Endothelial cell of umbilical vein (primary cell): ENCODE results near the gene SP140L. TPM values are rescaled to one million over a fixed set of nuclear protein-coding genes. Genes with fewer than 3 reads are reported as not detected.
"Not testable (repeated sequence)": the region's sequence is repeated elsewhere in the genome, so short reads cannot be mapped to it uniquely, and the experiment has no call there.

Source experiments
- BruUV-seq: library from RNA; stranded (reverse); fragments of 400-500 nt; replicated peaks from 2 replicates; lab custom pipeline; 2021; lab: Mats Ljungman, UMichigan
- CTCF ChIA-PET: fragments of 300-600, 350-600 bp; sonication (Branson Sonifier 250); formaldehyde crosslinking; loops from one replicate; lab custom pipeline; 2021; ENCODE audit warnings: antibody characterized with exemption, inconsistent platforms; lab: Charles Lee
- POLR2A ChIA-PET: fragments of 300-600, 350-600 bp; sonication (Branson Sonifier 250); formaldehyde crosslinking; loops from one replicate; lab custom pipeline; 2021; ENCODE audit warnings: antibody characterized with exemption, inconsistent platforms; lab: Charles Lee
- DNase-seq: peaks from one replicate; pipeline ENCODE4 v3.0.0-alpha.2; 2011; ENCODE audit warnings: low read depth, low spot score
- FAIRE-seq: peaks from 2 replicates; lab custom pipeline; 2011; peaks lifted over from hg19 to GRCh38; lab: Jason Lieb, UNC
- H2AFZ ChIP-seq: 2 replicates; pipeline ENCODE4 v1.6.0; 2012; ENCODE audit warnings: low read depth, low read length, control low read depth, inconsistent platforms
- H3K27ac ChIP-seq: 2 replicates; pipeline ENCODE4 v1.5.1; 2011; ENCODE audit warnings: low read depth, mild to moderate bottlenecking, control low read depth, low read length, moderate library complexity; ENCODE audit not compliant: insufficient read depth
- H3K27me3 ChIP-seq, 2 experiments: 2 replicates each; pipeline versions ENCODE4 v1.6.0 to v1.6.1; 2011; ENCODE audit warnings: low read length in 2 of 2, mixed read lengths in 1 of 2; ENCODE audit not compliant: control insufficient read depth in 2 of 2, insufficient read depth in 2 of 2
- H3K36me3 ChIP-seq, 2 experiments: 2 replicates in 1 of 2; 3 replicates in 1 of 2; pipeline ENCODE4 v1.5.1; 2011; ENCODE audit warnings: low read length in 2 of 2, mild to moderate bottlenecking in 1 of 2, moderate library complexity in 1 of 2; ENCODE audit not compliant: control insufficient read depth in 2 of 2, insufficient read depth in 2 of 2; ENCODE audit errors: extremely low read depth in 1 of 2
- H3K4me1 ChIP-seq: 3 replicates; pipeline ENCODE4 v1.5.1; 2011; ENCODE audit warnings: mild to moderate bottlenecking, low read length; ENCODE audit not compliant: control insufficient read depth, insufficient read depth; ENCODE audit errors: extremely low read depth
- H3K4me2 ChIP-seq: 2 replicates; pipeline ENCODE4 v1.6.1; 2011; ENCODE audit warnings: low read length, control low read depth, mixed read lengths; ENCODE audit not compliant: insufficient read depth
- H3K4me3 ChIP-seq, 3 experiments: fragments of 200-600 bp in 1 of 3; sonication (generic), shearing (Covaris generic) in 1 of 3; replicated peaks in 1 of 3; 2 replicates each; pipeline ENCODE4 v1.5.1; 2011 to 2016; ENCODE audit warnings: control low read depth in 3 of 3, low read length in 3 of 3, mild to moderate bottlenecking in 2 of 3, inconsistent platforms in 1 of 3, low read depth in 1 of 3, moderate library complexity in 1 of 3; ENCODE audit not compliant: insufficient read depth in 1 of 3
- H3K79me2 ChIP-seq: 2 replicates; pipeline ENCODE4 v1.6.0; 2012; ENCODE audit warnings: low read length, inconsistent platforms; ENCODE audit not compliant: control insufficient read depth, insufficient read depth
- H3K9ac ChIP-seq: replicated peaks from 2 replicates; pipeline ENCODE3; 2011; ENCODE audit warnings: low read length, control low read depth; ENCODE audit not compliant: insufficient read depth; ENCODE audit errors: extremely low read depth
- H3K9me1 ChIP-seq: replicated peaks from 3 replicates; pipeline ENCODE4 v1.6.0; 2011; ENCODE audit warnings: mild to moderate bottlenecking, low read length; ENCODE audit not compliant: control insufficient read depth, insufficient read depth; ENCODE audit errors: extremely low read depth
- H3K9me3 ChIP-seq: replicated peaks from 2 replicates; pipeline ENCODE4 v1.5.1; 2012; ENCODE audit warnings: low read length, inconsistent platforms; ENCODE audit not compliant: control insufficient read depth, insufficient read depth
- H4K20me1 ChIP-seq: replicated peaks from 2 replicates; pipeline ENCODE3; 2011; ENCODE audit warnings: mild to moderate bottlenecking, low read length; ENCODE audit not compliant: control insufficient read depth, insufficient read depth; ENCODE audit errors: extremely low read depth
- CTCF ChIP-seq, 2 donors: IDR thresholded peaks; 1 replicate in 1 of 2; 2 replicates in 1 of 2; pipeline ENCODE4 v1.5.1; 2011; ENCODE audit warnings: low read length in 2 of 2, mild to moderate bottlenecking in 2 of 2, moderate library complexity in 2 of 2, control low read depth in 1 of 2, inconsistent platforms in 1 of 2, low read depth in 1 of 2; ENCODE audit not compliant: insufficient read depth in 1 of 2; ENCODE audit errors: extremely low read depth in 1 of 2
- EZH2 ChIP-seq: IDR thresholded peaks from 2 replicates; pipeline ENCODE4 v1.6.1; 2012; ENCODE audit warnings: borderline replicate concordance, low read depth, mild to moderate bottlenecking, moderate library complexity, low read length, inconsistent platforms; ENCODE audit not compliant: severe bottlenecking
- FOS ChIP-seq: IDR thresholded peaks from 2 replicates; pipeline ENCODE4 v1.6.1; 2011; ENCODE audit warnings: mild to moderate bottlenecking, low read length, moderate library complexity, borderline replicate concordance; ENCODE audit not compliant: insufficient read depth
- GATA2 ChIP-seq: IDR thresholded peaks from 2 replicates; pipeline ENCODE4 v1.7.0; 2011; ENCODE audit warnings: low read depth, mild to moderate bottlenecking, moderate library complexity, mixed read lengths, low read length; ENCODE audit not compliant: insufficient read length, insufficient read depth
- JUN ChIP-seq: IDR thresholded peaks from 2 replicates; pipeline ENCODE4 v1.6.1; 2011; ENCODE audit warnings: borderline replicate concordance, low read depth; ENCODE audit not compliant: insufficient read length, insufficient read depth
- MAX ChIP-seq: IDR thresholded peaks from 2 replicates; pipeline ENCODE4 v1.6.1; 2011; ENCODE audit not compliant: insufficient read depth, insufficient read length
- MYC ChIP-seq: IDR thresholded peaks from one replicate; pipeline ENCODE4 v1.6.1; 2011; ENCODE audit warnings: mild to moderate bottlenecking, low read depth, low read length
- POLR2A ChIP-seq: IDR thresholded peaks from 2 replicates; pipeline ENCODE4 v1.6.1; 2012; ENCODE audit warnings: low read depth, mild to moderate bottlenecking, control low read depth, low read length
- POLR2AphosphoS5 ChIP-seq: IDR thresholded peaks from 2 replicates; pipeline ENCODE4 v1.6.1; 2012; ENCODE audit warnings: low read depth, mild to moderate bottlenecking, control low read depth, low read length, moderate library complexity; ENCODE audit not compliant: insufficient read depth
- dilution Hi-C: fragments of 300-500 bp; cut with MboI; formaldehyde crosslinking; loops from one replicate; pipeline ENCODE4 v1.15.0; 2019; ENCODE audit warnings: low sequenced_read_pairs; ENCODE audit not compliant: extremely low pct_ligation_motif_present
- intact Hi-C: fragments of 100-400 bp; cut with micrococcal nuclease; formaldehyde crosslinking; loops from one replicate; pipeline ENCODE4 v1.10.0; 2022
- polyA plus RNA-seq, 4 experiments: library from polyadenylated mRNA; depleted of rRNA in 3 of 4; stranded (reverse) in 3 of 4; unstranded in 1 of 4; fragments of >200 nt; gene quantifications; 2 replicates each; pipeline versions ENCODE4 v1.2.1 to v1.2.3, GENCODE V29; 2011 to 2012; ENCODE audit warnings: missing spikeins in 1 of 4
- total RNA-seq: library from RNA; stranded (reverse); gene quantifications from 2 replicates; pipeline ENCODE4 v1.2.3, GENCODE V29; 2021

The SP140L gene
- total and polyA plus RNA-seq, 2 donors (not counting 3 experiments of a cell fraction or from before 2014, with no cell fraction given) = 16.0 to 27.3 TPM

GRCh38 chr2:230308402-230309000, 18.5 kb upstream of the SP140L start:
- dilution Hi-C loops = no loop called here
- FAIRE-seq (no peak), DNase-seq (no peak)
- no peaks in the 10 kb centered on the region for H3K27me3 ChIP-seq
- no TSS peak for BruUV-seq
- POLR2A ChIA-PET = no interaction called here
- no peaks in the 10 kb centered on the region for H3K79me2 ChIP-seq
- no peaks in the 10 kb centered on the region for H4K20me1 ChIP-seq
- no peak overlapping the region for H3K9ac ChIP-seq
- H3K4me1 ChIP-seq = no peaks in the 10 kb centered on the region
- intact Hi-C loops = no loop called here
- H2AFZ ChIP-seq = no peak overlapping the region
- TF ChIP-seq EZH2 (no peak), POLR2AphosphoS5 (no peak), GATA2 (no peak), FOS (no peak), JUN (no peak), POLR2A (no peak), MYC (no peak), MAX (no peak), CTCF (IDR thresholded peaks at IDR 0.05; ENCODE audit: extremely low read depth in 1 of 2, insufficient read depth in 1 of 2, low read depth in 1 of 2, low read length in 2 of 2) (no peak)
- no peaks in the 10 kb centered on the region for H3K9me3 ChIP-seq
- no peaks in the 10 kb centered on the region for H3K9me1 ChIP-seq
- CTCF ChIA-PET = no interaction called here
- H3K36me3 ChIP-seq = no peaks in the 10 kb centered on the region
- H3K27ac ChIP-seq = no peak overlapping the region
- H3K4me2 ChIP-seq = no peak overlapping the region
- no peak overlapping the region for H3K4me3 ChIP-seq

- H3K9me1 ChIP-seq, BruUV-seq, dilution Hi-C loops, POLR2A ChIA-PET, H3K4me3 ChIP-seq, H3K4me1 ChIP-seq, H3K9ac ChIP-seq, H3K27me3 ChIP-seq, CTCF ChIA-PET, intact Hi-C loops, H3K4me2 ChIP-seq, H3K79me2 ChIP-seq, H3K36me3 ChIP-seq, H3K9me3 ChIP-seq, H4K20me1 ChIP-seq, DNase-seq, H3K27ac ChIP-seq, H2AFZ ChIP-seq: not testable (repeated sequence)
- FAIRE-seq = peak; percentile 58
These were observed 16.2 kb upstream of the SP140L start for GRCh38 chr2:230310792-230311191.

- POLR2A ChIA-PET, H3K4me2 ChIP-seq, BruUV-seq, H3K9ac ChIP-seq, H3K4me3 ChIP-seq, DNase-seq, H3K4me1 ChIP-seq, CTCF ChIA-PET, dilution Hi-C loops, H3K27me3 ChIP-seq, intact Hi-C loops, H3K79me2 ChIP-seq, H3K9me3 ChIP-seq, H3K9me1 ChIP-seq, H3K36me3 ChIP-seq, H2AFZ ChIP-seq, H4K20me1 ChIP-seq, H3K27ac ChIP-seq: not testable (repeated sequence)
- peak; percentile 61 for FAIRE-seq
These were observed 15.4 kb upstream of the SP140L start for GRCh38 chr2:230311634-230312033.
